Measurements from ENCODE around the gene MYOM3.

The MYOM3 gene

GRCh38 chr1:24138476-24139221, 26.7 kb upstream of the MYOM3 start:
- Histone ChIP-seq H3K4me2 (ENCODE audit: low read length) (no peak overlapping the region), H3F3A (ENCODE audit: insufficient read depth, low read length) (no peaks in the 10 kb centered on the region), H3K4me1 (ENCODE audit: insufficient read depth, low read length, severe bottlenecking) (peaks cover 6% of the 10 kb centered on the region), H3K36me3 (ENCODE audit: insufficient read depth, low read length) (no peaks in the 10 kb centered on the region), H3K27me3 (ENCODE audit: insufficient read depth, low read length) (peaks cover 4% of the 10 kb centered on the region), H3K4me3 (ENCODE audit: low read depth, low read length, poor library complexity, severe bottlenecking) (no peak overlapping the region), H2AFZ (ENCODE audit: low read length) (no peak overlapping the region), H4K20me1 (ENCODE audit: insufficient read depth, low read length) (no peaks in the 10 kb centered on the region), H3K79me2 (ENCODE audit: insufficient read depth, low read length) (no peaks in the 10 kb centered on the region), H3K9ac (ENCODE audit: low read length) (no peak overlapping the region), H3K9me2 (ENCODE audit: low read depth, low read length) (no peaks in the 10 kb centered on the region), H3K9me3 (ENCODE audit: low read length) (no peaks in the 10 kb centered on the region; the same call in 1 of the 2 replicates), H3K27ac (ENCODE audit: low read depth, low read length, poor library complexity, severe bottlenecking) (no peak overlapping the region)
- TF ChIP-seq EZH2 (IDR thresholded peaks at IDR 0.05; ENCODE audit: borderline replicate concordance, low read length) (no peak), CTCF (IDR thresholded peaks at IDR 0.05; ENCODE audit: low read length) (no peak)

- no peaks in the 10 kb centered on the region for H3K79me2 ChIP-seq (ENCODE audit: insufficient read depth, low read length)
- TF ChIP-seq CTCF (IDR thresholded peaks at IDR 0.05; ENCODE audit: low read length) = no peak
- TF ChIP-seq EZH2 (IDR thresholded peaks at IDR 0.05; ENCODE audit: borderline replicate concordance, low read length) = no peak
- no peaks in the 10 kb centered on the region for H3K9me2 ChIP-seq (ENCODE audit: low read depth, low read length)
Observed at GRCh38 chr1:24136956-24137539, 25.1 kb upstream of the MYOM3 start.

GRCh38 chr1:24134376-24134775, 22.4 kb upstream of the MYOM3 start:
- no peak overlapping the region for H3K9ac ChIP-seq (ENCODE audit: low read length)
- H4K20me1 ChIP-seq (ENCODE audit: insufficient read depth, low read length) = no peaks in the 10 kb centered on the region
- H3K4me2 ChIP-seq (ENCODE audit: low read length) = no peak overlapping the region

More at GRCh38 chr1:24136956-24137539, 25.1 kb upstream of the MYOM3 start:
- Histone ChIP-seq H3K9ac (ENCODE audit: low read length) (no peak overlapping the region), H3K9me3 (ENCODE audit: low read length) (no peaks in the 10 kb centered on the region; the same call in 1 of the 2 replicates), H3F3A (ENCODE audit: insufficient read depth, low read length) (no peaks in the 10 kb centered on the region), H3K27ac (ENCODE audit: low read depth, low read length, poor library complexity, severe bottlenecking) (no peak overlapping the region), H4K20me1 (ENCODE audit: insufficient read depth, low read length) (no peaks in the 10 kb centered on the region), H2AFZ (ENCODE audit: low read length) (no peak overlapping the region), H3K4me1 (ENCODE audit: insufficient read depth, low read length, severe bottlenecking) (no peaks in the 10 kb centered on the region), H3K4me3 (ENCODE audit: low read depth, low read length, poor library complexity, severe bottlenecking) (no peak overlapping the region), H3K36me3 (ENCODE audit: insufficient read depth, low read length) (no peaks in the 10 kb centered on the region), H3K4me2 (ENCODE audit: low read length) (no peak overlapping the region), H3K27me3 (ENCODE audit: insufficient read depth, low read length) (peaks cover 4% of the 10 kb centered on the region)

More at GRCh38 chr1:24134376-24134775, 22.4 kb upstream of the MYOM3 start:
- Histone ChIP-seq H3K27me3 (ENCODE audit: insufficient read depth, low read length) (peaks cover 4% of the 10 kb centered on the region), H3K27ac (ENCODE audit: low read depth, low read length, poor library complexity, severe bottlenecking) (no peak overlapping the region), H3K4me1 (ENCODE audit: insufficient read depth, low read length, severe bottlenecking) (no peaks in the 10 kb centered on the region), H3K36me3 (ENCODE audit: insufficient read depth, low read length) (no peaks in the 10 kb centered on the region), H3K9me2 (ENCODE audit: low read depth, low read length) (no peaks in the 10 kb centered on the region), H3K9me3 (ENCODE audit: low read length) (peaks cover 5% of the 10 kb centered on the region; the same call in 1 of the 2 replicates), H3K4me3 (ENCODE audit: low read depth, low read length, poor library complexity, severe bottlenecking) (no peak overlapping the region), H3F3A (ENCODE audit: insufficient read depth, low read length) (no peaks in the 10 kb centered on the region), H2AFZ (ENCODE audit: low read length) (no peak overlapping the region), H3K79me2 (ENCODE audit: insufficient read depth, low read length) (no peaks in the 10 kb centered on the region)
- TF ChIP-seq CTCF (IDR thresholded peaks at IDR 0.05; ENCODE audit: low read length) (no peak), EZH2 (IDR thresholded peaks at IDR 0.05; ENCODE audit: borderline replicate concordance, low read length) (no peak)

Data from OCI-LY1 (cell line).